ENCODE measurements around the gene SLCO1A2. TPM values are rescaled to one million over a fixed set of nuclear protein-coding genes. Genes with fewer than 3 reads are reported as not detected.

The SLCO1A2 gene
- total RNA-seq, 1 donor, result under 0.01 TPM

DNA sequence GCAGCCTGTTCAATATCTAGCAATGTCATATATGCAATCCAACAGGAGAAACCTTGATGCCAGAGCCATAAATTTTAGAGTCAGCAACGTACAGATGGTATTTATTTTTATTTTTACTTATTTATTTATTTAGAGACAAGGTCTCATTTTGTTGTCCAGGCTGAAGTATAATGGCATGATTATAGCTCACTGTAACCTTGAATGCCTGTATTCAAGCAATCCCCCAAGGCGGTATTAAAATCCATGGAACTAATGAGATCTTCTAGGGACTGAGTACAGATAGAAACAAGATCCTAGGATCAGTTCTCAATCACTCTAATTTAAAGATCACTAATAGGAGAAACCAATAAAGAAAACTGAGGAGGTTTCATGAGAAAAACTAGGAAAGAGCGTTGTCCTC is 114.5 kb downstream of the SLCO1A2 start:
- DNase-seq (ENCODE audit: low read depth in 2 of 3, low spot score in 2 of 3), result no peak

DNA sequence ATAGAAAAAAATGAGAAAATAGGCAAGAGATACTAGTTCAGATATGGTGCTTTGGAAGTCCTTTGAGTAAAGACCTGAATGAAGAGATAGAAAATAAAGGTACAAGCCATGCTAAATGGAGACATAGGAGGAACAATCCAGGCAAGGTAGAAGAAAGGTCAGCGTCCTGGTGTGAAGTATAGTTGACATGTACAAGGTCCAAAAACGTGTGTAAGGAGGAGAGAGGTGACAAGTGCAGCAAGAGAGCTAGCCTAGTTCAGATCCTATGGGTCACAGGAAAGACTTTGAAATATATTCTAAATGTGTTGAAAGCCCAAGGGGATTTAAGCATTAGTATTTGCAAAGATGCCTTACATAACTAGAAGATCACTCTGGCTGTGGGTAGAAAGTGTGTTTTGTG is 115.5 kb downstream of the SLCO1A2 start:
- no peak for DNase-seq (ENCODE audit: low read depth in 2 of 3, low spot score in 2 of 3)

Other genes starting within 250 kb of the SLCO1A2 start
- not detected for gene SLCO1B1, start 203.7 kb downstream of the SLCO1A2 start, total RNA-seq
- not detected for gene IAPP, start 38.0 kb upstream of the SLCO1A2 start, total RNA-seq
- 5.7 TPM for gene PYROXD1, start 102.7 kb upstream of the SLCO1A2 start, total RNA-seq
- gene RECQL, start 166.7 kb upstream of the SLCO1A2 start, total RNA-seq, result 11.6 TPM
- gene GOLT1B, start 166.9 kb upstream of the SLCO1A2 start, total RNA-seq, result 4.6 TPM
- gene SPX, start 191.4 kb upstream of the SLCO1A2 start, total RNA-seq, result under 0.01 TPM